ENCODE results near the gene SLC2A4RG. TPM values are rescaled to one million over a fixed set of nuclear protein-coding genes. Genes with fewer than 3 reads are reported as not detected.

Gene SLC2A4RG
- polyA plus RNA-seq, 2 donors, result 43.8 to 77.5 TPM

GRCh38 chr20:63694584-63695423 is 44.8 kb upstream of the SLC2A4RG start:
- Histone ChIP-seq H3K27ac (ENCODE audit: low read depth in 2 of 2, low read length in 1 of 2) (peak overlapping the region in 1 of 2 donors; percentile 19), H3K4me3 (ENCODE audit: low read depth in 1 of 2, low read length in 2 of 2) (no peak overlapping the region), H3K36me3 (ENCODE audit: control insufficient read depth in 2 of 2, insufficient read depth in 2 of 2, low read length in 1 of 2) (peaks cover 0 to 3% of the 10 kb centered on the region in 2 donors), H3K9me3 (ENCODE audit: control insufficient read depth in 2 of 2, insufficient read depth in 1 of 2, low read depth in 1 of 2, low read length in 1 of 2) (no peaks in the 10 kb centered on the region), H3K4me1 (ENCODE audit: control insufficient read depth in 2 of 2, insufficient read depth in 2 of 2, low read length in 1 of 2) (peaks cover 13 to 43% of the 10 kb centered on the region in 2 donors), H3K27me3 (ENCODE audit: control insufficient read depth in 1 of 2, insufficient read depth in 2 of 2, low read length in 2 of 2) (no peaks in the 10 kb centered on the region)
- 59 to 79% methylated on average over 37 of the region's 37 CpGs for WGBS, 2 donors

DNA sequence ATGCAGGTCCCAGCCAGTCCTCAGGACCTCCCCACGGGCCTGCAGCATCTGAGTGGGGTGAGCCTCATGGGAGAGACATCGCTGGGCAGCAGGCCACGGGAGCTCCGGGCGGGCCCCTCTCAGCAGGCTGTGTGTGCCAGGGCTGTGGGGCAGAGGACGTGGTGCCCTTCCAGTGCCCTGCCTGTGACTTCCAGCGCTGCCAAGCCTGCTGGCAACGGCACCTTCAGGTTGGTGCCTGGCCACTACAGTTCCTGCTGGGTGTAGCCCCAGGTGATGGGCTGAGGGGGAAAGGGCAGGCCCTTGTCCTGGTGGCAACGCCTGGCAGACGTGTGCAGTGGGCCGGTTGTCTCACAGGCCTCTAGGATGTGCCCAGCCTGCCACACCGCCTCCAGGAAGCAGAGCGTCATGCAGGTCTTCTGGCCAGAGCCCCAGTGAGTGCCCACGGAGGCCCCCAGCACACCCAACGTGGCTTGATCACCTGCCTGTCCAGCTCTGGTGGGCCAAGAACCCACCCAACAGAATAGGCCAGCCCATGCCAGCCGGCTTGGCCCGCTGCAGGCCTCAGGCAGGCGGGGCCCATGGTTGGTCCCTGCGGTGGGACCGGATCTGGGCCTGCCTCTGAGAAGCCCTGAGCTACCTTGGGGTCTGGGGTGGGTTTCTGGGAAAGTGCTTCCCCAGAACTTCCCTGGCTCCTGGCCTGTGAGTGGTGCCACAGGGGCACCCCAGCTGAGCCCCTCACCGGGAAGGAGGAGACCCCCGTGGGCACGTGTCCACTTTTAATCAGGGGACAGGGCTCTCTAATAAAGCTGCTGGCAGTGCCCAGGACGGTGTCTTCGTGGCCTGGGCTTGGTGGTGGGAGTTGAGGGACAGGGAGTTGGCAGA is 43.9 kb upstream of the SLC2A4RG start:
- H3K9me3 ChIP-seq (ENCODE audit: control insufficient read depth in 2 of 2, insufficient read depth in 1 of 2, low read depth in 1 of 2, low read length in 1 of 2), result no peaks in the 10 kb centered on the region
- 45 to 65% methylated on average over 25 of the region's 25 CpGs for WGBS, 2 donors
- peaks cover 13 to 42% of the 10 kb centered on the region in 2 donors for H3K4me1 ChIP-seq (ENCODE audit: control insufficient read depth in 2 of 2, insufficient read depth in 2 of 2, low read length in 1 of 2)
- no peak overlapping the region for H3K4me3 ChIP-seq (ENCODE audit: low read depth in 1 of 2, low read length in 2 of 2)
- peaks cover 0 to 3% of the 10 kb centered on the region in 2 donors for H3K36me3 ChIP-seq (ENCODE audit: control insufficient read depth in 2 of 2, insufficient read depth in 2 of 2, low read length in 1 of 2)
- no peaks in the 10 kb centered on the region for H3K27me3 ChIP-seq (ENCODE audit: control insufficient read depth in 1 of 2, insufficient read depth in 2 of 2, low read length in 2 of 2)
- H3K27ac ChIP-seq (ENCODE audit: low read depth in 2 of 2, low read length in 1 of 2), result peak overlapping the region in 1 of 2 donors; percentile 43

- Histone ChIP-seq H3K27ac (ENCODE audit: low read depth in 2 of 2, low read length in 1 of 2) (peak overlapping the region in 1 of 2 donors; percentile 8), H3K27me3 (ENCODE audit: control insufficient read depth in 1 of 2, insufficient read depth in 2 of 2, low read length in 2 of 2) (no peaks in the 10 kb centered on the region), H3K4me1 (ENCODE audit: control insufficient read depth in 2 of 2, insufficient read depth in 2 of 2, low read length in 1 of 2) (peaks cover 13 to 36% of the 10 kb centered on the region in 2 donors), H3K4me3 (ENCODE audit: low read depth in 1 of 2, low read length in 2 of 2) (no peak overlapping the region), H3K36me3 (ENCODE audit: control insufficient read depth in 2 of 2, insufficient read depth in 2 of 2, low read length in 1 of 2) (peaks cover 0 to 3% of the 10 kb centered on the region in 2 donors), H3K9me3 (ENCODE audit: control insufficient read depth in 2 of 2, insufficient read depth in 1 of 2, low read depth in 1 of 2, low read length in 1 of 2) (no peaks in the 10 kb centered on the region)
- WGBS, 2 donors, result 11 to 23% methylated on average over 6 of the region's 6 CpGs
Observed at GRCh38 chr20:63696306-63696627, 43.3 kb upstream of the SLC2A4RG start.

GRCh38 chr20:63696628-63697356 is 42.8 kb upstream of the SLC2A4RG start, which contains the start of gene TNFRSF6B:
TNFRSF6B (plus strand) TSS chr20:63696652; CDS start chr20:63696768, 116 bp downstream.
- H3K4me1 ChIP-seq (ENCODE audit: control insufficient read depth in 2 of 2, insufficient read depth in 2 of 2, low read length in 1 of 2), result peaks cover 13 to 33% of the 10 kb centered on the region in 2 donors
- H3K27ac ChIP-seq (ENCODE audit: low read depth in 2 of 2, low read length in 1 of 2), result peak within 1 kb of the TSS; percentile 8 to 43
- H3K27me3 ChIP-seq (ENCODE audit: control insufficient read depth in 1 of 2, insufficient read depth in 2 of 2, low read length in 2 of 2), result no peaks in the 10 kb centered on the region
- H3K9me3 ChIP-seq (ENCODE audit: control insufficient read depth in 2 of 2, insufficient read depth in 1 of 2, low read depth in 1 of 2, low read length in 1 of 2), result no peaks in the 10 kb centered on the region
- H3K36me3 ChIP-seq (ENCODE audit: control insufficient read depth in 2 of 2, insufficient read depth in 2 of 2, low read length in 1 of 2), result peaks cover 0 to 3% of the 10 kb centered on the region in 2 donors
- 11 to 15% methylated on average over 45 to 52 of the region's 52 CpGs for WGBS, 2 donors
- peak within 1 kb of the TSS; percentile 7 to 31 for H3K4me3 ChIP-seq (ENCODE audit: low read depth in 1 of 2, low read length in 2 of 2)

DNA sequence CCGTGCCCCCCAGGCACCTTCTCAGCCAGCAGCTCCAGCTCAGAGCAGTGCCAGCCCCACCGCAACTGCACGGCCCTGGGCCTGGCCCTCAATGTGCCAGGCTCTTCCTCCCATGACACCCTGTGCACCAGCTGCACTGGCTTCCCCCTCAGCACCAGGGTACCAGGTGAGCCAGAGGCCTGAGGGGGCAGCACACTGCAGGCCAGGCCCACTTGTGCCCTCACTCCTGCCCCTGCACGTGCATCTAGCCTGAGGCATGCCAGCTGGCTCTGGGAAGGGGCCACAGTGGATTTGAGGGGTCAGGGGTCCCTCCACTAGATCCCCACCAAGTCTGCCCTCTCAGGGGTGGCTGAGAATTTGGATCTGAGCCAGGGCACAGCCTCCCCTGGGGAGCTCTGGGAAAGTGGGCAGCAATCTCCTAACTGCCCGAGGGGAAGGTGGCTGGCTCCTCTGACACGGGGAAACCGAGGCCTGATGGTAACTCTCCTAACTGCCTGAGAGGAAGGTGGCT is 42.2 kb upstream of the SLC2A4RG start:
- Histone ChIP-seq H3K9me3 (ENCODE audit: control insufficient read depth in 2 of 2, insufficient read depth in 1 of 2, low read depth in 1 of 2, low read length in 1 of 2) (no peaks in the 10 kb centered on the region), H3K4me3 (ENCODE audit: low read depth in 1 of 2, low read length in 2 of 2) (peak overlapping the region; percentile 7 to 31), H3K27me3 (ENCODE audit: control insufficient read depth in 1 of 2, insufficient read depth in 2 of 2, low read length in 2 of 2) (no peaks in the 10 kb centered on the region), H3K27ac (ENCODE audit: low read depth in 2 of 2, low read length in 1 of 2) (no peak overlapping the region), H3K36me3 (ENCODE audit: control insufficient read depth in 2 of 2, insufficient read depth in 2 of 2, low read length in 1 of 2) (peaks cover 0 to 3% of the 10 kb centered on the region in 2 donors), H3K4me1 (ENCODE audit: control insufficient read depth in 2 of 2, insufficient read depth in 2 of 2, low read length in 1 of 2) (peaks cover 13 to 30% of the 10 kb centered on the region in 2 donors)
- 34 to 54% methylated on average over 6 to 7 of the region's 7 CpGs for WGBS, 2 donors

- no peak overlapping the region for H3K4me3 ChIP-seq (ENCODE audit: low read depth in 1 of 2, low read length in 2 of 2)
- H3K27ac ChIP-seq (ENCODE audit: low read depth in 2 of 2, low read length in 1 of 2), result no peak overlapping the region
- no peaks in the 10 kb centered on the region for H3K27me3 ChIP-seq (ENCODE audit: control insufficient read depth in 1 of 2, insufficient read depth in 2 of 2, low read length in 2 of 2)
- WGBS, 2 donors, result 61 to 73% methylated on average over 37 to 40 of the region's 40 CpGs
- peaks cover 11 to 30% of the 10 kb centered on the region in 2 donors for H3K4me1 ChIP-seq (ENCODE audit: control insufficient read depth in 2 of 2, insufficient read depth in 2 of 2, low read length in 1 of 2)
- H3K36me3 ChIP-seq (ENCODE audit: control insufficient read depth in 2 of 2, insufficient read depth in 2 of 2, low read length in 1 of 2), result peaks cover 0 to 3% of the 10 kb centered on the region in 2 donors
- no peaks in the 10 kb centered on the region for H3K9me3 ChIP-seq (ENCODE audit: control insufficient read depth in 2 of 2, insufficient read depth in 1 of 2, low read depth in 1 of 2, low read length in 1 of 2)
Observed at GRCh38 chr20:63697868-63698545, 41.6 kb upstream of the SLC2A4RG start.

- Histone ChIP-seq H3K9me3 (ENCODE audit: control insufficient read depth in 2 of 2, insufficient read depth in 1 of 2, low read depth in 1 of 2, low read length in 1 of 2) (no peaks in the 10 kb centered on the region), H3K4me3 (ENCODE audit: low read depth in 1 of 2, low read length in 2 of 2) (no peak overlapping the region), H3K27ac (ENCODE audit: low read depth in 2 of 2, low read length in 1 of 2) (peak overlapping the region; percentile 41 to 69), H3K36me3 (ENCODE audit: control insufficient read depth in 2 of 2, insufficient read depth in 2 of 2, low read length in 1 of 2) (peaks cover 0 to 5% of the 10 kb centered on the region in 2 donors), H3K4me1 (ENCODE audit: control insufficient read depth in 2 of 2, insufficient read depth in 2 of 2, low read length in 1 of 2) (peaks cover 11 to 30% of the 10 kb centered on the region in 2 donors), H3K27me3 (ENCODE audit: control insufficient read depth in 1 of 2, insufficient read depth in 2 of 2, low read length in 2 of 2) (no peaks in the 10 kb centered on the region)
- whole genome bisulfite sequencing, 2 donors, result 13 to 34% methylated on average over 19 of the region's 19 CpGs
Observed at GRCh38 chr20:63698739-63699465, 40.7 kb upstream of the SLC2A4RG start.

GRCh38 chr20:63699466-63700198 is 39.9 kb upstream of the SLC2A4RG start:
- H3K9me3 ChIP-seq (ENCODE audit: control insufficient read depth in 2 of 2, insufficient read depth in 1 of 2, low read depth in 1 of 2, low read length in 1 of 2), result no peaks in the 10 kb centered on the region
- no peaks in the 10 kb centered on the region for H3K27me3 ChIP-seq (ENCODE audit: control insufficient read depth in 1 of 2, insufficient read depth in 2 of 2, low read length in 2 of 2)
- peaks cover 11 to 30% of the 10 kb centered on the region in 2 donors for H3K4me1 ChIP-seq (ENCODE audit: control insufficient read depth in 2 of 2, insufficient read depth in 2 of 2, low read length in 1 of 2)
- WGBS, 2 donors, result 72 to 78% methylated on average over 23 to 24 of the region's 24 CpGs
- peak overlapping the region; percentile 41 to 69 for H3K27ac ChIP-seq (ENCODE audit: low read depth in 2 of 2, low read length in 1 of 2)
- no peak overlapping the region for H3K4me3 ChIP-seq (ENCODE audit: low read depth in 1 of 2, low read length in 2 of 2)
- H3K36me3 ChIP-seq (ENCODE audit: control insufficient read depth in 2 of 2, insufficient read depth in 2 of 2, low read length in 1 of 2), result peaks cover 2 to 9% of the 10 kb centered on the region in 2 donors
